GM12873 (cell line): ENCODE data around the gene DNAJC30.

Experiments used
- CTCF ChIP-seq: IDR thresholded peaks from 2 replicates; pipeline ENCODE4 v1.5.1; 2012; ENCODE audit warnings: low read depth, mild to moderate bottlenecking, moderate library complexity, low read length, control low read depth; ENCODE audit not compliant: insufficient read depth; ENCODE audit errors: missing control alignments

DNAJC30 gene

GRCh38 chr7:73647725-73648592 lies 35.3 kb downstream of the DNAJC30 start:
- TF ChIP-seq CTCF: no peak

- no peak for TF ChIP-seq CTCF
Observed at GRCh38 chr7:73646785-73647724, 36.2 kb downstream of the DNAJC30 start.

- no peak for TF ChIP-seq CTCF
Observed at GRCh38 chr7:73645643-73646174, 37.5 kb downstream of the DNAJC30 start.

GRCh38 chr7:73644688-73645286 lies 38.5 kb downstream of the DNAJC30 start:
- TF ChIP-seq CTCF: no peak

GRCh38 chr7:73642834-73643233 lies 40.4 kb downstream of the DNAJC30 start:
- TF ChIP-seq CTCF: no peak

- TF ChIP-seq CTCF: no peak
Observed at GRCh38 chr7:73638911-73639310, 44.3 kb downstream of the DNAJC30 start.
